WERI-Rb-1 (cell line): ENCODE results near the gene RASL10B.

Experiments
- DNase-seq: peaks from one replicate; pipeline ENCODE4 v3.0.0-alpha.2; 2020
- H3K27ac ChIP-seq: fragments of 250-450 bp; sonication (Bioruptor Pico); 2 replicates; pipeline ENCODE4 v1.5.1; 2020; ENCODE audit warnings: mild to moderate bottlenecking, moderate library complexity
- H3K27me3 ChIP-seq: fragments of 250-450 bp; sonication (Bioruptor Pico); 2 replicates; pipeline ENCODE4 v1.5.1; 2021; ENCODE audit warnings: mild to moderate bottlenecking, low read depth, moderate library complexity; ENCODE audit not compliant: insufficient read depth, severe bottlenecking
- H3K36me3 ChIP-seq: fragments of 250-450 bp; sonication (Bioruptor Pico); 2 replicates; pipeline ENCODE4 v1.5.1; 2020; ENCODE audit warnings: mild to moderate bottlenecking, moderate library complexity
- H3K4me3 ChIP-seq: 2 replicates; pipeline ENCODE4 v1.5.1; 2011; ENCODE audit warnings: low read depth, mild to moderate bottlenecking, control low read depth, low read length
- H3K9me3 ChIP-seq: fragments of 250-450 bp; sonication (Bioruptor Pico); 2 replicates; pipeline ENCODE4 v1.5.1; 2021; ENCODE audit warnings: mild to moderate bottlenecking, moderate library complexity; ENCODE audit not compliant: severe bottlenecking
- CTCF ChIP-seq: IDR thresholded peaks from 2 replicates; pipeline ENCODE4 v1.5.1; 2011; ENCODE audit warnings: low read depth, mild to moderate bottlenecking, control low read depth, inconsistent platforms, low read length

The RASL10B gene

GRCh38 chr17:35717475-35717874 is 14.0 kb upstream of the RASL10B start:
- no peaks in the 10 kb centered on the region for H3K9me3 ChIP-seq
- H3K27ac ChIP-seq = no peak overlapping the region
- H3K4me3 ChIP-seq = no peak overlapping the region
- H3K36me3 ChIP-seq = peaks cover 26% of the 10 kb centered on the region
- TF ChIP-seq CTCF = no peak
- no peak for DNase-seq
- no peaks in the 10 kb centered on the region for H3K27me3 ChIP-seq

GRCh38 chr17:35723735-35724134 is 7.7 kb upstream of the RASL10B start:
- no peak overlapping the region for H3K4me3 ChIP-seq
- no peak overlapping the region for H3K27ac ChIP-seq
- H3K36me3 ChIP-seq = peaks cover 42% of the 10 kb centered on the region
- no peaks in the 10 kb centered on the region for H3K9me3 ChIP-seq
- no peaks in the 10 kb centered on the region for H3K27me3 ChIP-seq
- no peak for TF ChIP-seq CTCF
- no peak for DNase-seq

- DNase-seq = no peak
- Histone ChIP-seq H3K9me3 (no peaks in the 10 kb centered on the region), H3K36me3 (peaks cover 35% of the 10 kb centered on the region), H3K4me3 (no peak overlapping the region), H3K27ac (no peak overlapping the region), H3K27me3 (no peaks in the 10 kb centered on the region)
- no peak for TF ChIP-seq CTCF
Observed at GRCh38 chr17:35725058-35725457, 6.4 kb upstream of the RASL10B start.

GRCh38 chr17:35725802-35726126 is 5.7 kb upstream of the RASL10B start:
- Histone ChIP-seq H3K4me3 (no peak overlapping the region), H3K9me3 (no peaks in the 10 kb centered on the region), H3K27ac (no peak overlapping the region), H3K36me3 (peaks cover 35% of the 10 kb centered on the region), H3K27me3 (no peaks in the 10 kb centered on the region)
- DNase-seq = no peak
- no peak for TF ChIP-seq CTCF

- no peak for DNase-seq
- H3K27ac ChIP-seq = no peak overlapping the region
- H3K4me3 ChIP-seq = no peak overlapping the region
- no peaks in the 10 kb centered on the region for H3K9me3 ChIP-seq
- no peaks in the 10 kb centered on the region for H3K27me3 ChIP-seq
- no peak for TF ChIP-seq CTCF
- H3K36me3 ChIP-seq = peaks cover 35% of the 10 kb centered on the region
Observed at GRCh38 chr17:35726127-35726952, 5.1 kb upstream of the RASL10B start.

GRCh38 chr17:35726953-35727460 is 4.4 kb upstream of the RASL10B start:
- TF ChIP-seq CTCF = no peak
- Histone ChIP-seq H3K27ac (no peak overlapping the region), H3K9me3 (no peaks in the 10 kb centered on the region), H3K27me3 (no peaks in the 10 kb centered on the region), H3K36me3 (peaks cover 30% of the 10 kb centered on the region), H3K4me3 (no peak overlapping the region)
- DNase-seq = no peak
